ENCODE results near the gene HAVCR2.

The HAVCR2 gene

DNA sequence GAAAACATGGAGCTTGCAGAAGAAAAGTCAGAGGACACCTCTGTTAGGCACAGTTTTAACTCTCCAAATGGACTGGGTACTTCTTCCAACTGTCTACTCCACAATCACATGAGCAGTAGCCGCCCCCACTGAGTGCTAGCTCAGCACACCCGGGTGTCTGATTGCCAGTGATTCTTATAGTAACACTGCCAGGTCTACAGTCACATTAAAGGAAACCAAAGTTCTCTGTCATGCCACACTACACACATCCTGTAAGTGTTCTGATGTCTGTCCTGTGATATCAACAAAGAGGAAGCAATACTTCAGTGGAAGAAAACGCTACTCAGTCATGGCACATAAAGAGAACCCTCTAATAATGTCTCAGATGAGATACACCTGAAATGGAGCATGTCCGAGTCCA, at the start of gene HAVCR2:
HAVCR2 (minus strand) TSS at position 69 of the 400 bp plus-strand sequence; CDS start at position 8, 61 bp downstream.
- DNase-seq = peak; percentile 34

GRCh38 chr5:157157293-157157891, 48.5 kb upstream of the HAVCR2 start:
- no peak for DNase-seq

GRCh38 chr5:157155297-157155696, 46.5 kb upstream of the HAVCR2 start:
- no peak for DNase-seq

DNA sequence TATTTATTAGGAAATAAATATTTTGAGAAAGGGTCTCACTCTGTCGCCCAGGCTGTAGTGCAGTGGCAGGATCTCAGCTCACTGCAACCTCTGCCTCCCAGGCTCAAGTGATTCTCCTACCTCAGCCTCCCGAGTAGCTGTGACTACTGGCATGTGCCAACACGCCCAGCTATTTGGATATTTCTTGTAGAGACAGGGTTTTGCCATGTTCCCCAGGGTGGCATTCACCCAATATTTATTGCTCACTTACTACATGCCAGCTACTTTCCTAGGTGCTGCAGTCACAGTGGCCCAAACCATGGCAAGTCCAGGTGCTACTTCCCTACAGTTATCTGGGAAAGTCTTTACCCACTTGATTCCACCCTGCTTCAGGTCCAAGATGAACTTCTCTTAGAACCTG, 42.2 kb upstream of the HAVCR2 start:
- DNase-seq = no peak

DNA sequence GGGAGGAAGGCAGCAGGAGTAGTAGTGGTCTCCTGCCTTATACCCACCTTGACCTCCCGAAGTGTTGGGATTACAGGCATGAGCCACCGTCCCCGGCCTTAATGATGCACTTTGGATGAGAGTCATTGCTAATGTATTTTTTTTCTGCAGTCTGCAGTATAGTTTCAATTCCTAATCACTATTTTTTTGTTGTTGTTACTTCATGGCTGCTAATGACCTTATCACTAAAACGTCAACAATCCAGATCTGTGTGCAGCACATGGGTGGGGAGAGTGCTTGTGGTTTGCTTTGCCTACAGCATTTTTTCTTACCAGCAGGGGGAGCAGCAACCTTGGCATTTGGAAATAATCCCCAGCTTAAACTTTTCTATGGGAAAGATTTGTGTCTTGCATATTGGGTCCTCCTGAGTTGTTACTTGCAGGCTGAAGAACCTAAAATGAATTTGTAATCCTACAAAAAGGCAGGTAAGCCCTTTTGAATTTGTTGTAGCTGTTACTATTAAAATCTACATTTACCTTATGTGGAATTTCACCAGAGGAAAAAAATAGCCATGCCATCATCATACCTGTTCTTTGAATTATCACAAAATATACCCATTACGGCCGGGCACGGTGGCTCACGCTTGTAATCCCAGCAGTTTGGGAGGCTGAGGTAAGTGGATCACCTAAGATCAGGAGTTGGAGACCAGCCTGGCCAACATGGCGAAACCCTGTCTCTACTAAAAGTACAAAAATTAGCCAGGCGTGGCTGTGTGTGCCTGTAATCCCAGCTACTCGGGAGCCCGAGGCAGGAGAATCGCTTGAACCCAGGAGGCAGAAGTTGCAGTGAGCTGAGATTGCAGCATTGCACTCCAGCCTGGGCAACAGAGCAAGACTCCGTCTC, 40.1 kb upstream of the HAVCR2 start:
- DNase-seq = peak; percentile 82

DNA sequence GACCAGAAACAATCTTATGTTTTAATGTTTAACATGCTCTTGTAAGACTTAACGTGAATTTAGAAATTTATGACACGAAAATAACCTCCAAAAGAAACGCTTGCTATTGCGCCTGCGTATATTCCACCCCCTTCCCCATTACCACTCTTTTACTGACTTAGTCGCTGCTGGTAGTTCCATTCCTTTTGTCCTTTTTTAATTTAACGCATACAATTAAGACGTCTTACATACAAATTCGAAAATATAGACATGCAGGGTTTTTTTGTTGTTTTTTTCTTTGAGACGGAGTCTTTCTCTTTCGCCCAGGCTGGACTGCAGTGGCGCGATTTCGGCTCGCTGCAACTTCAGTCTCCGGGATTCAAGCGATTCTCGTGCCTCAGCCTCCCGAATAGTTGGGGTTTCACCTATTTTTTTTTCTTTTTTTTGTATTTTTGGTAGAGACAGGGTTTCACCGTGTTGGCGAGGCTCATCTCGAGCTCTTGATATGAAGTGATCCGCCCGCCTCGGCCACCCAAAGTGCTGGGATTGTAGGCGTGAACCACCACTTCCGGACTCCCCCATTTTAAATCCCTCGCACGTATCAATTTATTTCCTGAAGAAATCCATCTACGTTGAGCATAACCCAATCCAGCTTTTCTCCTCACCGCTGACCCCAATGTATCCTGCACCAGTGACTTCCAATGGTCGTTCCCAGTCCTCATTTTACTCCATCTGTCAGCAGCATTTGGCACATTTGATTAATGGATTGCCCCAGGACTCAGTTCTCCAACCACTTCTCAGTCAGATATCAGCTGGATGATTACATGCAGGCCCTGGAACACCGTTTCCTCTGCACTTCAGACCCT, 34.5 kb upstream of the HAVCR2 start:
- DNase-seq = peak; percentile 61

DNA sequence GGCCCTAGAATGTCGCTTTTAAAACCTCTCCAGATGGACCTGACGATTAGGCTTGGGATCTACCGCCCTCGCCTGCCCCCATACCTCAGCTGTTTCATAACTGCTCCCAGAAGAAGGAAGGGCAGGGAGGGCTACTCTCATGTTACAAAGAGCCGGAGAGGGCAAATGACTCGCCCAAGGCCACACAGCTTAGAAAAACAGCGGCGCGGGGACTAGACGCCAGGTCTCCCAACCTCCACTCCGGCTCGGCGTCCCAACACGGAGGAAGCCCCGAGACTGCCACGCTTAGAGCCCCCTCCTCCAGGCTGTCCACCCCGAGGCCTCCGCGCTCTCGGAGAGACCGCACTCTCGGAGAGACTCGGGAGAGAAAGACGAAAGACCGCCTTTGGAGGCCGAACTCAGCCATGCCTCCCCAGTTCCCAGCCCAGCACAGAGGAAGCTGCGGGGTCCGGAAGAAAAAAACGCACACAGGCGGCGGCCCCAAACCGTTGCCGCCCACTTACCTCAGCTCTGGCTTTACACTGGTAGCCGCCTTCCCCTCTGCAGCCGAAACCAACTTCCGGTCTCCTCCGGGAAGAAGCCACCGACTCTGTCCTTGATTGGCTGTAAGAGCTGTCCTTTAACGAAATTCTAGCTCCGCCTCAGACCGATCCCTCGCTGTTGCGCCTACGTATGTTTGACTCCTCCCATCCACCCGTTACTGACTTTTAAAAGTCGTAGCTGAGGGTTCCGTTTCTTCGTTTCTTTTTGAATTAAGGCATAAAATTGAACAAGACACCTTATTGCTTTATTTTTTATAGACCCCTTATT, 33.7 kb upstream of the HAVCR2 start, which contains the start of gene MED7:
MED7 (minus strand) TSS at position 549 of the 810 bp plus-strand sequence. CDS start 3,434 bp downstream, outside the sequence.
- DNase-seq = peak; percentile 91

GRCh38 chr5:157137691-157138090, 28.8 kb upstream of the HAVCR2 start:
- DNase-seq = no peak

GRCh38 chr5:157132281-157132612, 23.4 kb upstream of the HAVCR2 start:
- DNase-seq = no peak

- DNase-seq = no peak
Observed at GRCh38 chr5:157130925-157131324, 22.1 kb upstream of the HAVCR2 start.

- DNase-seq = no peak
Observed at GRCh38 chr5:157121709-157122108, 12.9 kb upstream of the HAVCR2 start.

DNA sequence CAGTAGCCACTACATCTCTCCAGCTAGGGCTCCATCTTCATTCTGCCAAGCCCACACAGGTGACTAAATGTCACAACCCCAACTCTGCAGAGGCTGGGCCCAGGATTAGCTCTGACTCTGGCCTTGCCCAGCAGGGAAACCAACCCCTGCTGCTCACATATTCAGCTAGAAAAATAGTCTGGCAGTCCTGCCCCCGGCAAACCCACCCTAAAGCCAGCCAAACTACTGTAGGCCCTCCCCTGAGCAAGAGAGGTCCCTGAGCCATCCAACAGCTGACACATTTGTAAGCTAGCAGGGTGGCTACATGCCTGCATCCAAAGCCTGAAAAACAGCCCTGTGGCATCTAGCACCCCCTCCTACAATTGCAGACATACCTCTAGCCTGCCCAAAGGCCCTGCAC, 11.3 kb upstream of the HAVCR2 start:
- no peak for DNase-seq

DNA sequence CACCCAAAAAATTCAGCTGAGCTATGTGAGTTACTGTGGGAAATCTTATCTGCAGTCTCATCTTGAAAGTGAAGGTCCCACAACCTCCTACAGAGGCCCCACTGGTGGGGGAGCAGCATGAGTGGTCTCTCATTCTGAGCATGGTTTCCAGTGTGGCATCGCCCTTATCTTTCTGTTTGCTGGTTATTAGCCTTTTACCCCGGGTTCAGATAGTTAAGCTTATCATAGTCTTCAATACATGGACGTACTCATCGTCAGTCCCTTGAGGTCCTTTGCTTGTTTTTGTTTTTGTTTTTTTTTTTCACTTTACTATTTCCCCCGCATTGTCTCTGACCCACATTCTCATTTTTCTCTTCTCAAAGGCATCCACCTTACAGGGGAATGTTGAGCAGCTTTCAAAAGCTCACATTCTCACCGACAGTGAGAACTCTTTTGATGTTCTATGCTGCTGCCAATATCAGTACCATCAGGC, 7.7 kb upstream of the HAVCR2 start:
- no peak for DNase-seq

DNA sequence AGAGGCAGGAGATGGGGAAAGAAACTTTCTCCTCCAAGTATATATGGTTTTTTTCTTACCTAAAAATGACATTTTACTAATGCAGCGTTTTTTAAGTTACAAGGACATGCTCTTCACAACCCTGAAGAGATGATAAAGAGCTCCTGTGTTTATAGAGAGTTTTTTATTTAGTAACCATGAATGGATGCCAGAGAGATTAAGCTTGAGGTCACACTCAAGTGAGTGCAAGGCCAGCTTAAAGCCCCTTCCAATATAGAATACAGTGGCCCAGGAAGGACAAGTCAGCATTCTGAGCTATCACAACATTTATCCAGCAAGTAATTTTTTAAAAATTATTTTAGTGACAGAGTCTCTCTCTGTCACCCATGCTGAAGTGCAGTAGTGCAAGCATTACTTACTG, 6.7 kb upstream of the HAVCR2 start:
- DNase-seq = no peak

DNA sequence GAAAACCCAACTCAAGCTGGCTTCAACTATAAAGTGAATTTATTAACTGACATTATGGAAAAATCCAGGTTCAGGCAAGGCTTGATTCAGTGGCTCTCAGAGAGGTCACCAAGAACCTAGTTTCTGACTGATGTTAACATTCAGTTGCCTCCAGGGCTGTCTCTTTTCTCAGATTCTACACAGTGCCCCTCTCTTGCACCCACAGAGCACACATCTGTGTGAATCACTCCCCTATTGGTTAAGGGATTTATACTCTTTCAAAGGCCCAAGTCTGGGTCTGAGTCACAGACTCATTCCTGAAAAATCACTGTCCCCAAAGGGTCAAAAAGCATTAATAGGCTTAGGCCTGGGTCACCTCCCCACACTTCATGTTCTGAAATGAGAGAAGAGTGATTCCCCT, 6.2 kb upstream of the HAVCR2 start:
- DNase-seq = no peak

- DNase-seq = no peak
Observed at GRCh38 chr5:157113002-157113401, 4.2 kb upstream of the HAVCR2 start.

DNA sequence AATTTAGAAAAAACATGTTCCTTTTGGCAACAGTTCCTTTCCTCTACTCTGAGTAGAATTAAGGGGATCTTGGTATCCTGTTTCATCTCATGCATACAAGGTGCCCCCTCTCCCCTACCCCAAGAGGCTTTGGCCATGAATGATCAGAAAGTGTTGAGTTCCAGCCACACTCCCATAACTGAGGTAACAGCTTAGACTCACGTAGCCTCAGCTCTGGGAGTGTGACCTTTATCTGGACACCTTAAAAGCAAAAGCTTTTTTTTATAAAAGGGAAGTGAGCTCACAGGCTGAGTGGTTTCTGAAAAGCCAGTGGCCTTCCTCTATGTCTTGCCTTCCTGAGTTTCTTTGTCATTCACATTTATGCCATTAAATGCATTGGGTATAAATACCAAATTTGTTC, 900 bp upstream of the HAVCR2 start:
- DNase-seq = no peak

- no peak for DNase-seq
Observed at GRCh38 chr5:157107508-157107907, 1.3 kb downstream of the HAVCR2 start.

DNA sequence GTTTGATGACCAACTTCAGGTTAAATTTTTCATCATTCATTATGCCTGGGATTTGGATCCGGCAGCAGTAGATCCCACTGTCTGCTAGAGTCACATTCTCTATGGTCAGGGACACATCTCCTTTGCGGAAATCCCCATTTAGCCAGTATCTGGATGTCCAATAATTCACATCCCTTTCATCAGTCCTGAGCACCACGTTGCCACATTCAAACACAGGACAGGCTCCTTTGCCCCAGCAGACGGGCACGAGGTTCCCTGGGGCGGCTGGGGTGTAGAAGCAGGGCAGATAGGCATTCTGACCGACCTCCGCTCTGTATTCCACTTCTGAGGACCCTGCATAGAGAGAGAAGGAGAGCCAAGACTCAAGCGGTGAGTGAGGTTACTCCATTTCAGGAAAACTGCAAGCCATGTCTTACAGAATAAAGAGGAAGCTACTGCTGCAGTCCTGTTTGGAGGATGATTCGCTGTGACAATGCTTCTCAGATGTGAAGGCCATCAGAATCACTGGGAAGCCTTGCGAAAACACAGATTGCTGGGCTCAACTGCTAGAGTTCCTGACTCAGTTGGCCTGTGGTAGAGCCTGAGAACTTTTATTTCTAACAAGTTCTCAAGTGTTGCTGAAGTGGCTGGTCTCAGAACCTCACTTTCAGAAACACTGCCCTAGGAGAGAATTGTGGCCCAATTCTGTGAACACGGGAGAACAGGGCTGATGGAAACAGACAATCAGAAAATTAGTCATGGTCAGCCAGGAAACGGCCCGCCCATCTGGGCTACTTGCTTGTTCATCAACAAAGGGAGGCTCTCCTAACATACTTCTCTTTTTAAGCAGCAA, 2.0 kb downstream of the HAVCR2 start:
- peak; percentile 9 for DNase-seq

GRCh38 chr5:157100140-157100679, 8.6 kb downstream of the HAVCR2 start:
- DNase-seq = peak; percentile 3

- no peak for DNase-seq
Observed at GRCh38 chr5:157088342-157088990, 20.4 kb downstream of the HAVCR2 start.

All from activated naive CD4-positive, alpha-beta T cell treated with Interleukin-2 at 50 U/mL for 16 hours (primary cell).